ENCODE data around the gene HPSE.

The HPSE gene

GRCh38 chr4:83334425-83335241, at the start of gene HPSE:
TSS of gene HPSE (minus strand) at chr4:83334848. CDS start at chr4:83334782, 66 bp downstream.
- DNase-seq: peak; percentile 67

DNA sequence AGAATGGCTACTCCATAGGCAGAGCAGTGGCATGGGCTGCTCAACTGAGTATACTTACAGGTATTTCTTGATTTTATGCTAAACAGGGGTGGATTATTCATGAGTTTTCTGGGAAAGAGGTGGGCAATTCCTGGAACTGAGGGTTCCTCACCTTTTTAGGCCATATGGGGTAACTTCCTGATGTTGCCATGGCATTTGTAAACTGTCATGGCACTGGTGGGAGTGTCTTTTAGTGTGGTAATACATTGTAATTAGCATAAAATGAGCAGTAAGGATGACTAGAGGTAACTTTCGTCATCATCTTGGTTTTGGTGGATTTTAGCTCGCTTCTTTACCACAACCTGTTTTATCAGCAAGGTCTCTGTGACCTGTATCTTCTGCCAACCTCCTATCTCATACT, 48.2 kb upstream of the HPSE start:
- DNase-seq: no peak

DNA sequence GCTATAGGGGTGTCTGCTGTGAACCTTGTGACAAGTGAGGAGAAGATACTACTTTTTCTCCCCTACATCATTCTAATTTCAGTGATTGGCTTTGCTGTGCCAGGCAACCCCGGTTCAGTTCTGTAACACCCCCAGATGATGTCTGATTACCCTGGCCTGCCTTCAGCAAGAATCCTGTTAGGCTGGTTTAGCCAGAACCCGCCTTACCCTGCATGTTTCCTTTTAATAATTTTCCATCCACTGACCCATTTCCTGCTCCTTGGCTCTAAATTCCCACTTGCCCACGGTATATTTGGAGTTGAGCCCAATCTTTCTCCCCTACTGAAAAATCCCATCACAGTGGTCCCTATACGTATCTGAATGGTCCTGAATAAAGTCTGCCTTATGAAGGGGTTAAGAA, 46.5 kb upstream of the HPSE start:
- DNase-seq: no peak

DNA sequence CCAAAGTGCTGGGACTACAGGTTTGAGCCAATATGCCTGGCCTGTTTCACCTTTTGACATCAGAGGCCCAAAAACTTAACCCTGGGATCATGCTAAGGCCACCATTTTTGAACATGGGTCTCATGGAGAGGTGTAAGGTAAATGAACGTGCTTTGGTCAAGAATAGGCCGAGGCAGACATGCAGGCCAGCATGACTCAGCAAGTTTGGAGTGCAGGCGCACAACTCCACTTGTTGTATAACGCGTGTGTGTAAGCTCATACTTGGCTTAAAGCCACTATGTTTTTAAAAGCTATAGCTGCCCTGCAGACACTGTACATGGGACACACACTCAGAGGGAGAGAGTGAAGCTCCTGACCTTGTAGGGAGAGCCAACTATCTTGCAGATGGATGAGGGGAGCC, 43.8 kb upstream of the HPSE start:
- DNase-seq: no peak

GRCh38 chr4:83372931-83373330, 38.3 kb upstream of the HPSE start:
- DNase-seq: no peak

DNA sequence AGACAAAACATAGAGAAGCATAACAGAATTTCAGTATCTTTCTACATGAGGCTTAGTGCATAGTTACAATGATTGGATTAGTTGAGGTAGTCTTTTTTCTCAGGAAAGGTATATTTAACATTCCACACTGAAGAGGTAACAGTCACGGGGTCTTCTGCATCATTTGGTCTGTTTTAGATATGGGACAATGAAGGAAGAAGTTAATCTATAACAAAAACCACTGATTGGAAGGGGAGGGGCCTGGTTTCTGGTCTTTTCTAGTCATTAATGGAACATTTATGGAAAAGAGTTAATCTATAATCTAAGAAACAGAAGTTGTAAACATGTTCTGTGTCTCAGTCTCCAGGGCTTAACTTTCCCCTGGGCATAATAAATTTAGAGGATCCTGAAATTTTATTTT, 37.3 kb upstream of the HPSE start:
- DNase-seq: no peak

DNA sequence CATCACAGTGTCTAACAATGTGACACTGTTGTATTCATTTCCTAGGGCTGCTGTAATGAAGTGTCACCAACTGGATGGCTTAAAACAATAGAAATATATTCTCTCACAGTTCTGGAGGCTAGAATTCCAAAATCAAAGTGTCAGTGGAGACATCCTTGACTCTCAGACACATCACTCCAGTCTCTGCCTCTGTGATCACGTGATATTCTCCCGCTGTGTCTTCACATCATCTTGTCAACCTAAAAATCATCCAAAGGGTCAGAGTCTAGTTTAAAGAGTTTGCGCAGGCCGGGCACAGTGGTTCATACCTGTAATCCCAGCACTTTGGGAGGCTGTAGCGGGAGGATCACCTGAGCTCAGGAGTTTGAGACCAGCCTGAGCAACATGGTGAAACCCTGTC, 36.6 kb upstream of the HPSE start:
- no peak for DNase-seq

DNA sequence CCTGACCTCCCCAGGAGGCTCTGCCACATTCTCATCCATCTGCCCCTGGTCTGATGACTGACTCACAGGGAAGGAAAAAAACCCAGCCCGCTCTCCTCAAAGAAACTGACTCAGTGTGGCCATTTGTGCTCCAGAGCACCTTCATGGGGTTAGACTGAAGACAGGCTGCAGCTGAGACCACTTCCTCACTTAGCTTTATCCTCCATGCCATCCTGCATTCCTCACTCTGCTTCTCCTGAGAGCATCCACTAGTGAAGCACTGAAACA, 35.9 kb upstream of the HPSE start:
- no peak for DNase-seq

DNA sequence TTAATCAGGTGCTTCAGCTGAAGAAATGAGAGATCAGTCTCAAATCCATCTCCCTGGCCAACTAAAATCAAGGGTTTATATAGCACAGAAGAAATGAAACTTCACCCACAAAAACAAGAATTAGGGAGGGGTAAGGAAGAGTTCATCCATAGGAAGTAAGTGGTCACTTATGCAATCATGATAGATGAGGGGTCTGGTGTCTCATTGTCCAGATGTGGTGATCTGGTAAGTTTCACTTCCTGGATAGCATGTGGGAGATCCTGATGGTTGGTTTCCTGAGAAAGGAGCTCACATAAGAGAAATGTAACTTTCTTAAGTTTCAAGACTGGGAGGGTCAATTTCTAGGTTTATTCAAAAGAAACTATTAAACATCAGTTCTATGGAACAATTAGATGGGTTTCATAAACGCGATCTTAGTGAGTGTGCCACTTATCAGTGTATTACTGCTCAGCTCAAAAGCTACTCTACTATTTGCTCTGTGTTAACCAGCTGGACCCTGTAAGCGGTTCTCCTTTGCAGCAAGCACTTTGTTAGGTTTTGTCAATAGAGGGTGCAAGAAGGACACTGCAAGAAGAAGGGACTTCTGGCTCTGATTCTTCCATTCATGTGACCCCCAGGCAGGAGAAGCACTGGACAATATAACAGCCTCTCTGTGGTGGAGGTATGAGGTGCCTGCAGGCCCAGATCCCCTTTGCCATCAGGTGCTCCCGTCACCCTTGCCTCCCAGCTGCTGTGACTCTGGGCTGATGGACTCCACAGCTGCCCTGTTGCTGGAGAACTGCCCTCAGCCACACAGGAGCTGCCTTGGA, 35.4 kb upstream of the HPSE start:
- DNase-seq: no peak

DNA sequence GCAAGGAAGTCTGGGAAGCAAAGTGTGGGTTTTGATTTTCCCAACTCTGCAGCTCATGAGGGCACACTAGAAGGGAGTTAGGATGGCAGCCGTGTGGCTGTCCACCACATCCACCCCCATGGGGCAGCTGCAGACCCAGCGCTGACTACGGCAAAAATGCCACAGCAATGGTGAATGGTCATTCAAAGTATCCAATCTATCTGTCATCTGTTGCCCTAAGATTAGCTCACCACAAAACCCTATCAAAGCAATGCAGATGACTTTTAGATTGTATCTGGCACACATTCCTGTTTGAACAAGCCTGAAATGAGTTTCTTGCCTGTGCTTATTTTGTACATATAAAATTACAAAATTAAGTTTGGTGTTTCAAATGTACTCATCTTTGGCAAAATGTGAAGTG, 29.7 kb upstream of the HPSE start:
- DNase-seq: no peak

DNA sequence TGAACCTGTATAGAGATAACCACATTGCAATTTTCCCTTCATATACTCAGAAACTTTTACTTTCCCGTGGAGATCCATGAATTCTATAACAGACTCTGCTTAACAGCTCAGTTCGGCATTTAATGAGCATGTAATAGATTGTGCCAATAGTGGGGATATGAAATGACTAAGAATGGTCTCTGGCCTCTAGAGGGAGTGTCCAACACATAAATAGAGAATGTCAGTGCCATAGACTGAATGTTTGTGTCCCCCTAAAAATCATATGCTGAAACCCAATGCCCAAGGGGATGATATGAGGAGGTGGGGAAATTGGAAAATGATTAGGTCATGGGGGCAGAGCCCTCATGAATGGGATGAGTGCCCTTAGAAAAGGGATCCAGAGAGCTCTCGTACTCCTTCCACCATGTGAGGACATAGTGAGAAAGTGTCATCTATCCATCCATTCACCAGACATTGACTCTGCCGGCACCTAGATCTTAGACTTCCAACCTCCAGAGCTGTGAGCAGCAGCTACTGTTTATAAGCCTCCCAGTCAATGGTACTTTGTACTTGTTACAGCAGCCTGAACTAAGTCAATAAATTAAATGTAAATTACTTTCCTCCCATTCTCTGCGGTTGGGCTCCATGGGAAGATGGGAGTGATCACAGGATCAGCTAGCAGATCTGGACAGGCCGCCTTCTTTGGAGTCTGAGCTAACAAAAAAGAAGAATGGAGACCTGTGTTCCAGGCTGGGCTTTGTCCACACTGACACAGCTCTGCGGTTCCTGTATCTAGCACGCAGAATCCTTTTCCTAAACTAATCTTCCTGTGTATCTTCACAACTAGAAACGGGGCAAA, 28.1 kb upstream of the HPSE start:
- DNase-seq: peak; percentile 37

DNA sequence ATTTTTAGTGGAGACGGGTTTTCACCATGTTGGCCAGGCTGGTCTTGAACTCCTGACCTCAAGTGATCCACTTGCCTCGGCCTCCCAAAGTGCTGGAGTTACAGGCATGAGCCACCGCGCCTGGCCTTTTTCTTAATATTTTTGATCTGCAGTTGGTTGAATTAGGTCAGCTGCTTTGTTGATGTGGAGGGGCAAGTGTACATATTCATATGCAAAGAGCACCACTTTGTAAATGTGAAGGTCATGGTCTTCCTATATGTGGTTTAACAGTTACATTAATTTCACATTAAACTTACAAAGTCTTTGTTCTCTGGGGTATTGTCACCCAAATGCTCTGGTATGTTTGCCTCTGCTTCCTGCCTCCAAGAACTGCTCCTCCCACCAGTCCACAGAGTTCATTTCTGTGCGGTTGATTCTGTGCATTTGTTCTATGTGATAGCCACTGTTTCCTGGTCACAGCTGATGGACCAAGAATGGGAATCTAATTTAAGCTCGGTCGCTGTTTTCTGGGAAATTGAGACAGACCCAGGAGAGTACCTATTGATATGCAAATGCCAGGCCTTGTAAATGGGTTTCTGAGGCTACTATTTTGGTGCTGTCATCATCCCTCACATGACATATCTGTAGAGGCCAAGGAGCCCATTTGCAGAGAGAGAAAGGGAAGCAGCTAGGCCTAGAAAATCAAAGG, 26.9 kb upstream of the HPSE start:
- no peak for DNase-seq

GRCh38 chr4:83360018-83360417, 25.4 kb upstream of the HPSE start:
- DNase-seq: no peak

DNA sequence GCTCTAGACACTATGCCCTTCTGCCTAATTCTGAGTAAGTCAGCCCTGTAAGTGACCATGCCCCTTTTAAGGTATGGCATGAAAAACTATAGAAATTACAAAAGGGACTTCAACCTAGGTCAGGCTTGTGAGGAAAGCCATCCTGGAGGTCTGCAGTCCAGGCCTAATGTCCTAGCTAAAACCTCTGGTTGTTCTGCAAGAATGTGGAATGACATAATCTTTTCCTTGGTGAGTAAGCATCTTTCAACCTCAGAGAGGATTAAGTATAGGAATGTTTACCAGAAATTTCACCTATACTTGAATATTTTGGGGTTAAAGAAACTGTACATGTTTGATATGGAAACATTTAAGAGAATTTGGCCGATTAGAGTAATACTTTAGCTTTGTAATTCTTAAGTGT, 23.8 kb upstream of the HPSE start:
- DNase-seq: no peak

DNA sequence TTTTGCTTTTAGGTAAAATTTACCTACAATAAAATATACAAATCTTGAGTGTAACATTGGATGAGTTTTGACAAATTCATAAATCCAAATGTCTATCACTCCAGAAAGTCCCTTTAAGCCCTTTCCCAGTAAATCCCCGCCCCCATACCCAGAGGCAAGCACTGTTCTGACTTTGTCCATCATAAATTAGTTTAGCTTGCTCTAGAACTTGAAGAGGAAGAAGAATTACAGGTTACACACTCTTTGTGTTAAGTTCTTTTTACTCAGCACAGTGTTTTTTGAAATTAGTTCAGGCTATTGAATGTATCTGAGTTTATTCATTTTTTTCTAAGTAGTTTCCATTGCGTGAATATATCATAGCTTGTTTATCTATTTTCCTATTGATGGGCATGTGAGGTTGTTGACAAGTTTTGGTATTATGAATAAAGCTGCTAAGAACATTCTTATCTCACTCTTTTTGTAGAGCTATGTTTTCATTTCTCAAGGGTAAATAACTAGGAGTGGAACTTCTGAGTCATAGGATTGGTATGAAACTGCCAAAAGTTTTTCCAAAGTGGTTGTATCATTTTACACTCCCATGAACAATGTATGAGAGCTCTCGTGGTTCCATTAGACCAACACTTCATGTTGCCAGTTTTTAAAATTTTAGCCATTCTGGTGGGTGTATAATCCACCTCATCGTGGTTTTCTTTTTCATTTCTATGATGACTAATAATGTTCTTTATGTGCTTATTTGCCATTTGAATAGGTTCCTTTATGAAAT, 22.4 kb upstream of the HPSE start:
- DNase-seq: no peak

DNA sequence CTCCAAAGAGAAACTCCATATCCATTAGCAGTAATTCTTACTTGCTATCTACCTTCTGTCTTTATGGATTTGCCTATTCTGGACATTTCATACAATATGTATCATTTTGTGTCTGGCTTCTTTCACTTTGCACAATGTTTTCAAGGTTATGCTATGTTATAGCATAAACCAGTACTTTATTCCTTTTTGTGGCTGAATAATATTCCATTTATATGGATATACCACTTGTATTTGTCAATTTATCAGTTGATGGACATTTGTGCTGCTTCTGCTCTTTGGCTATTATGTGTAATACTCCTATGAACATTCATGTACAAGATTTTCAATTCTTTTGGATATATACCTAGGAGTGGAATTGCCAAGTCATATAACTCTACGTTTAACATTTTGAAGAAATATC, 18.9 kb upstream of the HPSE start:
- no peak for DNase-seq

- no peak for DNase-seq
Measured at GRCh38 chr4:83348074-83348473, 13.4 kb upstream of the HPSE start.

- DNase-seq: no peak
Measured at GRCh38 chr4:83342476-83342875, 7.8 kb upstream of the HPSE start.

DNA sequence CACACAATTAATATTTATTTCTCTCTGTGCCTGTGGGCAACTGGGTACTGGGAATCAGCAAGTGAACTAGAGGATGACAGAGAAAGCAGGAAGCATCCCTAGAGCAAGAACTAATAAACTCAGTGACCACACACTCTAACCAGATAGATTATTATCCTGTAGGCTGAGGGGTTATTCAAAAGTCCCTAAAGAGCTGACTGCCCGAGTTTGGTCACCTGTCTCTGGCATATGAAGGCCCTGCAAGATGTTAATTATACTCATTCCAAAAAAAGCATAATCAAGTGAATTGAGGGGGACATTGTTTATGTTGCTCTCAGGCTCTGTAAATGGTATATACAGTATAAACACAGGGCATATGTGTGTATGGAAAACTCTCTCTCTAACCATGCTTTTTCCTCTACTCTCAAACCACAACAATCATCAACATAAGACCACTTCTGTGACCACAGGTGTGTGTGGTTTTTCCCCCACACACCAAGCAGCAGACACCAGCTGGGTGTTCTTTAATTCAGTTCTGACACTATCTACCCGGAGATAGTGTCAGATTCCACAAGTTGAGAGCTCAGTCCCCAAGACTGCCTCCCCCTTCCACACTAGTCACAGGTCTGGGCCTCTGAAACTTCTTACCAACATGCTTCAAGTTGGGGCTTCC, 6.2 kb upstream of the HPSE start:
- DNase-seq: no peak

DNA sequence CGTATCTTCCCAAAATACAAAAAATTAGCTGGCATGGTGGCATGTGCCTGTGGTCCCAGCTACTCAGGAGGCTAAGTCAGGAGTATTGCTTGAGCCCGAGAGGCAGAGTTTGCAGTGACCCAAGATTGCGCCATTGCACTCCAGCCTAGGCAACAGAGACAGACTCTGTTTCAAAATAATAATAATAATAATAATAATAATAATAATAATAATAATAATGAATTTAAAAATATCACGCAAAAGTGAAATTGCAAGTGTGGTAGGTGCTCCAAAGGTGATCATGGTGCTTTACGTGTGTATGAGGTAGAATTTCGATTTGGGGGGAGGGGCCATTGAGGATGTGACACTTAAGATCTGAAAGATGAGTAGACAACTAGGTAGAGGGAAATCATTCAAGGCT, 4.9 kb upstream of the HPSE start:
- DNase-seq: no peak

DNA sequence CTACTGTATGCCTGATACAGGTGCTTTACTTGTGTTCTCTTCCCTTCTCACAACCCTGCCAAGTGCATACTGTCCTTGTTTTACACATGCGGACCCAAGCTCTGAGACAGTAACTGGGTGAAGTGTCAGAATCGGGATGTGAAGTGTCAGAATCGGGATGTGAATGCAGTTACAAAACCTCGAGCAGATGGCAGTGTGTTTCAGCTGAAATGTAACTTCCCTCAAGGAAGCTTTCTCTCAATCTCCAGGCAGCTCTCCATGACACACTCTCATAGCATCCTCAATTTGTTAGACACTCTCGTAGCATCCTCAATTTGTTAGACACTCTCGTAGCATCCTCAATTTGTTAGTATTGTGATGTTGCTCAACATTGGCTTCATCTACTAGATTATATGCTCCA, 1.1 kb upstream of the HPSE start:
- no peak for DNase-seq

DNA sequence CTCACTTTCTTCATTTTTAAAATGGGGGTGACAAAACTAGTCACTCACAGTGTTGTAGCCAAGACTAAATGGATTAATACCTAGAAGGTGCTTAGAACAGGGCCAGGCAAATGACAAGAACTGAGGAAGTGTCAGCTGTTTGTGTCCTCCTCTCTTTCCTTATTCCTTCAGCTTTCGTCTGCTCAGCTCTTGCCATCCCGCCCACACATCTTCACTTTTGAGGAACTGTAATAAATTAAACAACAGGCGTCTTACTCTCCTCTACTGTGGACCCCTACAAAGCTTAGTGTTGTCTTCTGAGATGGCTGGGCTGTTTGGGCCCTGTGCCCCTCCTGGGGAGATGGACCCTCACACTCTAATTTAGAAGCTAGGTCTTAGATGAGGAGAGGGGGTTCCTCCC, 2.7 kb downstream of the HPSE start:
- DNase-seq: no peak
